ENCODE measurements around the gene PLEKHH3.

Gene PLEKHH3

DNA sequence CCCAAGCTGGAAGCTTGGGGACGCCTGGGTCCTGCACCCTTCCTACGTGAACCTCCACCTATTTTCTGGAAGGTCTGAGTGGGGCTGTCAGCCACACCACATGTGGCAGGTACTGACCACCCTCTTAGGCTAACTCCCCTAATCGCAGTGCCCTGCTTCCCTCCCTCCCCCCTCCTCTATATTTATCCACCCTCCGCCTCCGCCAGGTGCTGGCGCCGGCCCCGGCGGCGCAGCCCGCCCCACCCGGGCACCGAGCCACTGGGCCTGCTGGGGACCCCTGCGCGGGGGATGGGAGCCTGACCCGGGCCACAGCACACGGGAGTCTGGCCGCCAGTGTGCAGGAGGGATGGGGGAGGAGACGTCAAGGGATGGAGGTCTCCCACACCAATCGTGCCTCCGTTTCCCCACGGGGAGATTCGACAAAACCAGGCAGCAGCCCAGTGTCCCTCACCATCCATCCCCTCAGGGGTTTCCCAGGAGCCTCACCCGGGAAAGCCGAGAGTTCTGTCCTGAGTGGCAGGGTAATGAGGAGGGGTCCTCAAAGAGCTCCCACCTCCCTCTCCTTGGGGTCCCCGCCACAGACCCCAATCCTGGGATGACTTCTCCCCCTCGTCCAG, 1.3 kb downstream of the PLEKHH3 start:
- TF ChIP-seq, protein P1, sequence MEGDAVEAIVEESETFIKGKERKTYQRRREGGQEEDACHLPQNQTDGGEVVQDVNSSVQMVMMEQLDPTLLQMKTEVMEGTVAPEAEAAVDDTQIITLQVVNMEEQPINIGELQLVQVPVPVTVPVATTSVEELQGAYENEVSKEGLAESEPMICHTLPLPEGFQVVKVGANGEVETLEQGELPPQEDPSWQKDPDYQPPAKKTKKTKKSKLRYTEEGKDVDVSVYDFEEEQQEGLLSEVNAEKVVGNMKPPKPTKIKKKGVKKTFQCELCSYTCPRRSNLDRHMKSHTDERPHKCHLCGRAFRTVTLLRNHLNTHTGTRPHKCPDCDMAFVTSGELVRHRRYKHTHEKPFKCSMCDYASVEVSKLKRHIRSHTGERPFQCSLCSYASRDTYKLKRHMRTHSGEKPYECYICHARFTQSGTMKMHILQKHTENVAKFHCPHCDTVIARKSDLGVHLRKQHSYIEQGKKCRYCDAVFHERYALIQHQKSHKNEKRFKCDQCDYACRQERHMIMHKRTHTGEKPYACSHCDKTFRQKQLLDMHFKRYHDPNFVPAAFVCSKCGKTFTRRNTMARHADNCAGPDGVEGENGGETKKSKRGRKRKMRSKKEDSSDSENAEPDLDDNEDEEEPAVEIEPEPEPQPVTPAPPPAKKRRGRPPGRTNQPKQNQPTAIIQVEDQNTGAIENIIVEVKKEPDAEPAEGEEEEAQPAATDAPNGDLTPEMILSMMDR (conservative IDR thresholded peaks at IDR 0.05; ENCODE audit: low read length), result no peak
- DNase-seq (ENCODE audit: low read depth), result no peak

DNA sequence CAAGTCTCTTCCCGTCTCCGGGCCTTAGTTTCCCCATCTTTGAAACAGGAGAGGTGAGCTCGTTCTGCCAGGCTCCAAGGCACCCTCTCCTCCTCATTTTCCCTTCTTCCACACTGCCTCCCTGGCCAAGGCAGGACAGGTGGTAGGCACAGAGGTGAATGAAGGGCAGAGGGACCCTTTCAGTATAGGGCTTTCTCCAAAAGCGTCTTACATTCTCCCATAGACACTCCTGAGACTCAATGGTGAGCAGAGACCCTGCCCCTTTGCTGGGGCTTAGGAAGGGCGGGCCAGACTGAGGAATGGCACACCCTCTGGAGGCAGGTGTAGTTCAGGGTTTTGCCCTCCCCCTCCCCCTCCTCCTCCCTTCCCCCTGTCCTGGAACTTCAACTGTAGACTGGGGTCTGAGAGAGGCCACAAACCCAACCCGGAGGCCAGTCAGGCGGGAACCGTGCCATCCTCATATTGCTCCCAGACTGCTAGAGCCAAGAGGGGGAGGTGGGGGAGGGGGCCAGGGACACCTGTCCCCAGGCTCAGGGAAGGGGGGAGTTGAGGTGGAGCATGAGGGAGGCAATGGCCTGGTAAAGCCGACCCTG, 1.9 kb downstream of the PLEKHH3 start:
- no peak for DNase-seq (ENCODE audit: low read depth)
- H3K4me3 ChIP-seq (ENCODE audit: low read length), result peak overlapping the region; percentile 91
- TF ChIP-seq, protein P1 (conservative IDR thresholded peaks at IDR 0.05; ENCODE audit: low read length), result no peak

More for the DNA sequence above, 1.3 kb downstream of the PLEKHH3 start:
- peak overlapping the region; percentile 91 for H3K4me3 ChIP-seq (ENCODE audit: low read length)

DNA sequence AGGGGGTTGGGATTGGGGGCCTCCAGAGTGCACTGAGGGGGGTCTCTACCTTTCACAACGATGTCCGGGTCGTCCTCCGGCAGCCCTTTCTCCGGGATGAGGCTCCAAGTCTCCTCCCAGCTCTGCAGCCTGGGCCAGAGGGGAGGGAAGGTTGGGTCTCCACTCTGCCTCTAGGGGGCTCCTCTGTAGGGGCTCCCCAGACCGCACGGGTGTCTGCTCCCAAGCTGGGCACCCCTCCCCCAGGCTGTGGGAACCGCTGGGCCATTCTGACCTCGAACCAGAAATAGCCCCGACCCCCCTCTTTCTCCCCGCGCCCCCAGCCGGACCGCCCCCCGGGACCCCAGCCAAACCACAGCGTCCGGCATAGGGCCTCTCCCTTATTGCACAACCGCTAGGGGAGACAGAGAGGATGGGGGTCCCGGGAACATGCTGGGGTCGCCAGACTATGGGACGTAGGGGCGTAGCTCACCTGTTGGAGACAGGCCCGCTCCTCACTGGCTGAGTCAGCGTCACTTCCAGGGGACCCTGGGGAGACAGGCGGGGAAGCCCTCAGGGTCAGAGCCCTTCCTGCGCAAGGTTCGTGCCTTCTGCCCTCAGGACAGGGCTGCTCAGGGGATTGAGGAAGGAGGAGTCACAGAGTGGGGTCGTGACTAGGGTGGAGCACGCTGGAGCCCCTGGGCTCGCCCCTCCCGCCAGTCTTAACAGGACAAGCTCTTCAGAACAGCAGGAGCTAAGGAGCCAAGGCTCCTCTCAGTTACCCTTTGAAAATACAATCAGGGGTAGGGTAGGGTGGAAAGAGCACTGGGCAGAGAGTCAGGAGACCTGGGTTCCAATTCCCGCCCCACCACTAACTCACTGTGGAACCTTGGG, 2.7 kb downstream of the PLEKHH3 start:
- H3K4me3 ChIP-seq (ENCODE audit: low read length), result peak overlapping the region; percentile 91
- peak; percentile 56 for DNase-seq (ENCODE audit: low read depth)
- TF ChIP-seq, protein P1 (conservative IDR thresholded peaks at IDR 0.05; ENCODE audit: low read length), result peak; percentile 56

DNA sequence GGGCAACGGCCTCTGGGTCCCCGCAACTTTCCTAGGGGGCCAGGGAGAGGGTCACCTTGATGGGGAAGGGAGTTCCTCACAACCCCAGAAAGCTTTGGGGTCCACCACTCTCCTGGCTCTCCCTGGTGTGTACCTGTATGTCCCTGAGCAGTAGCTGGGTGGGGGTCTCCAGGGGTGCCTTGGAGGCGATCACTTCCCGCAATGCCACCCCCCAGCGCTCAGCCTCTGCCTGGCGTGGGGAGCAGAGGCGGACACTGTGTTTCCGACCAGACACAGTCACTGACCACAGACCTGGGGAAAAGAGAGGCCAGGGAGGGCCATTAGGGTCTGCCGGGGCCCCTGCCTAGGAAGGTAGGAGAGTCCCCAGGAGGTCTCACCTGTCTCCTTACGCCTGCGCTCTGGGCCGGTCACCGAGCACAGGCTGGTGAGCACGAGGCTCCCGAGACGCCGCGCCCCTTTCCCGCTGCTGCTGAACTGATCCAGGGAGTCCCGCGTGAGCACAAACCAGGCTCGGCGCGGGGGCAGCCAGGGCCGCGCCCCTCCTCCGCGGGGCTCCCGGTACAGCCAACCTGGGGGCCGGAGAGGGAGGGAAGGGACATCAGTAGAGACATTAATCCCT, 3.4 kb downstream of the PLEKHH3 start:
- H3K4me3 ChIP-seq (ENCODE audit: low read length), result peak overlapping the region; percentile 91
- no peak for DNase-seq (ENCODE audit: low read depth)
- TF ChIP-seq, protein P1 (conservative IDR thresholded peaks at IDR 0.05; ENCODE audit: low read length), result no peak

DNA sequence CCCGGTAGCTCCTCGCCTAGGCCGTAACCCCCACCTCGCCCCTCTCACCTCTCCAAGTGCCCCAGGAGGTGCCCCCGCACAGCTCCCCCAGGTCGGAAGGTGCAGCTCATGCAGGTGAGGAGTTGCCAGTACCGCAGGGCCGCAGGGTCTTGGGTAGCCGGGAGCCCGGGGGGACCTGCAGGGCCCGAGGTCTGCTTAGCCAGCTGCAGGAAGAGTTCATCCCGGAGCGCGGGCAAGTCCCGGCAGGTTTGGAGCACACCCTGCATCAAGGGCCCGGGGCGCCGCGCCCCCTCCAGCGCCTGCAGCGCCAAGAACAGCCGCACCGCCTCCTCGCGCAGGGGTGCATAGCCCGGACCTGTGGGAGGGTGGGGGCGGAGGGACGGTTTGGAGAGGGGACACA, 4.8 kb downstream of the PLEKHH3 start:
- no peak for DNase-seq (ENCODE audit: low read depth)
- TF ChIP-seq, protein P1 (conservative IDR thresholded peaks at IDR 0.05; ENCODE audit: low read length), result no peak
- H3K4me3 ChIP-seq (ENCODE audit: low read length), result no peak overlapping the region

DNA sequence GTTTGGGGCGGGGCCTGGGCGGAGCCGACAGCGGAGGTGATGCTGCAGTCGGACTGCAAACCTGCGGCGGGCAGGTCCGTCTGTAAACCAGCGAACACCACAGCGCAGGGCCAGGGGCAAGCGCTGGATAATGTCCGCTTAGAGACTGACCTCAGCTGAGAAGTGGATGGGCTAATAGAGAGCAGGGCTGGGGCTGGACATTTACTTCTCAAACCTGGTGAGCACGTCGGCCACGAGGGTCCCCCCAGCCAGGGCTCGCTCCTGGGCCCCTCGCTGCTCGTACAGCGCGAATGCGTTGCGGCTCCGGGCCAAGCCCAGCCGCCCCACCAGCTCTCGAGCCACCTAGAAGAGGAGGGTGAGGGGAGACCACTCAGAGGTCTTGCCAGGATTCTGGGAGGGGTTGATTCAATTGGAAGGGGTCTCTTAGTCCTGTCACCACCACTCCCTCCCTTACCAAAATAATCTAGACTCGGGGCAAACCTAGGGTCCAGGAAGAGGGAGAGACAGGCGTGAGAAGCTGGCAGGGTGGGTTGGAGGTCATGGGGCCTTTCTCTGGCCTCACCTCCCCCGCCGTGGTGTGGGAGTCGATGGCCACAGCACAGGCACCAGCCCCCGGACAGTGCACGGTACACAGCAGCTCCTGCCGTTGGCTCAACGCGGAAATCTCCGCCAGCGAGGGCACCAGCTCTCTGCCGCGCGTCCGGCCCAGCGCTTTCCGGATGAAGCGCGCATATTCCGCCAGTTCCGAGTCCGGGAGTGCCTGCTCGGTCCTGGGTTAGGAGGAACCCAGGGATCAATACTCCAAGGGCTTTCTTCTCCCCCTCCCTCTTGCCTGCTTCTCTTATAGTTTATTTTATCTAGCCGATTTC, 5.8 kb downstream of the PLEKHH3 start:
- TF ChIP-seq, protein P1 (conservative IDR thresholded peaks at IDR 0.05; ENCODE audit: low read length), result no peak
- no peak overlapping the region for H3K4me3 ChIP-seq (ENCODE audit: low read length)
- no peak for DNase-seq (ENCODE audit: low read depth)
